HG03571 (cell line): ENCODE data around the gene PRTG.

Experiments
- ATAC-seq: cut with Tn5 transposase; IDR thresholded peaks from one replicate; pipeline ENCODE4 v1.9.1; 2021; ENCODE audit not compliant: unreplicated experiment

Gene PRTG

DNA sequence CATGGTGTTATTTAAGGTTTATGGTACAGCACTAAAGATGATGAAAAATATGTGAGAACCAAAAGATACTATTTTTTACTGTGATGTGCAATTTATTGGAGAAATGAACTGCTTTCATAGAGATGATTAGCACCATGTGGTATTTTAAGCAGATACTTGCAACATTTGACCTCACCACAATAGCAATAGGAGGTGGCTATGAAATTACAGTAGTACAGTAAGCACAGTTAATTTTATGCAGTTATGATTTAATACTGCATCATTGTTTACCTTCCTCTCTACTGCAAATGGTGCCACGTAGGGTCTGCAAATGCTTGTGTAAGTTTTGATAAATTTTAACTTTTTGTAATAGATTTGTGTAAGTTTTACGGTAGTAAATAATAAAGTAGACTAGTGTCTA lies 168.9 kb downstream of the PRTG start:
- ATAC-seq, result no peak

DNA sequence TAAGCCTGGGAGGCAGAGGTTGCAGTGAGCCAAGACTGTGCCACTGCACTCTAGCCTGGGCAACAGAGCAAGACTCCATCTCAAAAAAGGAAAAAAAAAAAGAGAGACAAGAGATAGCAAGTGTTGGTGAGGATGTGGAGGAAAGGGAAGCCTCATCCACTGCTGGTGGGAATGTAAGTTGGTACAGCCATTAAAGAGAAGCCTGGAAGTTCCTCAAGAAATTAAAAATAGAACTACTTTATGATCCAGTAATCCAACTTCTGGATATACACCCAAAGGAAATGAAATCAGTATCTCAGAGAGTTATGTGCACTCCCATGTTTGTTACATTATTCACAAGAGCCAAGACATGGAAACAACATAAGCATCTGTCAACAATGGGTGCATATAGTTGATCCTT lies 169.7 kb downstream of the PRTG start:
- no peak for ATAC-seq

DNA sequence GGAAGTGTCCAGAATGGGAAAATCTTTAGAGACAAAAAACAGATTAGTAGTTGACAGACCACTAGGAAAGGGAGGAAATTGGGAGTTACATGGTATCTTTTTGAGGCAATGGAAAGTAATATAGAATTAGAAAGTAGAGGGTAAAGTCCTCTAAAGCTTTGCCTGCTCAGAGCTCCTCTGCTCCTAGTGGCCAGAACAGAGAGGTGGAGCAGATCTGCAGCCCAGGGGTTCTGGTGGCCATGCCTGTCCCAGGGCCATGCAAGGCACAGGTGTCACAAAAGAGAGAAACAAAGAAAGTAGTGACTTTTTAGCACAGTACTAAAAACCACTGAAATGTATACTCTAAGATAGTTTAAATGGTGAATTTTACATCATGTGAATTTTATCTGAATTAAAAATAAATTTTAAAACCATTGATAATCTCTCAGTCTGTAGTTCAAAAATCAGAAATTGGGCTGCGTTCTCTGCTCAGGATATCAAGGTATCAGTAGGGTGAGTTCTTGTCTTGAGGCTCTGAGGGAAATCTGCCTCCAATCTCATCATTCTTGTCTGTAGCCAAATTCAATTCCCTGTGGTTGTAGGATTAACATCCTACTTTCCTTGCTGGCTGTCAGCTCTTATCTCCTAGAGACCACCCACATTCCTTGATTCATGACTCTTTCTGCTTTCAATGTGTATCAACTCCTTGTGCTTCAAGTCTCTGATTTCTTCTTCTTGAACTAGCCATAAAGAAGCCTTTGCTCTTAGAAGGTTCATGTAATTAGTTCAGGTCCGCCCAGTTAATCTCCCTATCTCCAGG lies 178.4 kb downstream of the PRTG start:
- no peak for ATAC-seq

DNA sequence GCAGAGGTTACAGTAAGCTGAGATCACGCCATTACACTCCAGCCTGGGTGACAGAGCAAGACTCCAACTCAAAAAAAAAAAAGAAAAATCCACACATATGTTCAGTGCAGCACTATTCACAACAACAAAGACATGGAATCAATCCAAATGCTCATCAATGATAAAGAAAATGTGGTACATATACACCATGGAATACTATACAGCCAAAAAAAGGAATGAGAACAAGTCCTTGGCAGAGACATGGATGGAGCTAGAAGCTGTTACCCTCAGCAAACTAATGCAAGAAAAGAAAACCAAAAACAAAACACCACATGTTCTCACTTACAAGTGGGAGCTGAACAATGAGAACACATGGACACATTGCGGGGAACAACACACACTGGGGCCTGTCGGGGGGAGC lies 180.4 kb downstream of the PRTG start:
- no peak for ATAC-seq
